ENCODE results near the gene SLC14A1. TPM values are rescaled to one million over a fixed set of nuclear protein-coding genes. Genes with fewer than 3 reads are reported as not detected.
A peak's percentile ranks its signal among the peaks of the same experiment; 100 is the strongest.

The SLC14A1 gene
- total and polyA plus RNA-seq, 2 of the 4 experiments (the other 2 are of a cell fraction), result 20.5 to 31.9 TPM

DNA sequence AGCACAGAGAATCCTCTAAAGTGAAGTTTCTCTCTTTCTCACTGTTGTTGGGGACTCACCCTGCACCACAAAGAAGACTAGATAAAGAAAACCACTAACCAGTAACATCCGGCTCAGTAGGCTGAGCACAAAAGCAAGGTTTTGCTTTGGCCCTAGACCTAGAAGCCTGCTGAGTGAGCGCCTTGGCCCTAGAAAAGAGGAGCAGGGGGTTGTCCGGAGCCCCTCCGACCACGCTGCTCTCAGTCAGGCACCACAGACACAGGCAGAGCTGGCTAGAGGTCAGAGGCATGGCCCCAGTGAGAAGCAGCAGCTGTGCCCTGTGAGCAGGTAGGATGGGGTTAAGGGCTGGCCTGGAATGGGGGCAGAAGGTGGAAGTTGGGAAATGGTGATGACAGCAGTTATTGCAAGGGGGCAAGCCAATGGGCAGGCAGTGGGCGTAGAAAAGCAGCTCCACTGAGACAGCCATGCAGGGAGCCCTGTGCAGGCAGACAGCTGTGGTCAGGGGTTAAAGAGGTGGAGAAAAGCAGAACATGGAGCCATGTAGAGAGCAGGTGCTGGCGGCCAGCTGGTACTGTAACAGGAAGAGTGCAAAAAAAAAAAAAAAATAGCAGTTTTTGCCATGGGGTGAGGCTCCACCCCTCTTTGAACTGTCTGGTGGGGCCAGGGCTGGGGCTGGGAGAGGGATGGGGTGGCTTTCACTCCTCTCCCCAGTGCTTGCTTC, 36.9 kb upstream of the SLC14A1 start:
- intact Hi-C loops (cut with micrococcal nuclease), result no loop called here
- no peak for DNase-seq
- TF ChIP-seq, protein P1, sequence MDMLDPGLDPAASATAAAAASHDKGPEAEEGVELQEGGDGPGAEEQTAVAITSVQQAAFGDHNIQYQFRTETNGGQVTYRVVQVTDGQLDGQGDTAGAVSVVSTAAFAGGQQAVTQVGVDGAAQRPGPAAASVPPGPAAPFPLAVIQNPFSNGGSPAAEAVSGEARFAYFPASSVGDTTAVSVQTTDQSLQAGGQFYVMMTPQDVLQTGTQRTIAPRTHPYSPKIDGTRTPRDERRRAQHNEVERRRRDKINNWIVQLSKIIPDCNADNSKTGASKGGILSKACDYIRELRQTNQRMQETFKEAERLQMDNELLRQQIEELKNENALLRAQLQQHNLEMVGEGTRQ (IDR thresholded peaks at IDR 0.05; ENCODE audit: low read depth, low read length), result no peak
- TF ChIP-seq, protein P2, sequence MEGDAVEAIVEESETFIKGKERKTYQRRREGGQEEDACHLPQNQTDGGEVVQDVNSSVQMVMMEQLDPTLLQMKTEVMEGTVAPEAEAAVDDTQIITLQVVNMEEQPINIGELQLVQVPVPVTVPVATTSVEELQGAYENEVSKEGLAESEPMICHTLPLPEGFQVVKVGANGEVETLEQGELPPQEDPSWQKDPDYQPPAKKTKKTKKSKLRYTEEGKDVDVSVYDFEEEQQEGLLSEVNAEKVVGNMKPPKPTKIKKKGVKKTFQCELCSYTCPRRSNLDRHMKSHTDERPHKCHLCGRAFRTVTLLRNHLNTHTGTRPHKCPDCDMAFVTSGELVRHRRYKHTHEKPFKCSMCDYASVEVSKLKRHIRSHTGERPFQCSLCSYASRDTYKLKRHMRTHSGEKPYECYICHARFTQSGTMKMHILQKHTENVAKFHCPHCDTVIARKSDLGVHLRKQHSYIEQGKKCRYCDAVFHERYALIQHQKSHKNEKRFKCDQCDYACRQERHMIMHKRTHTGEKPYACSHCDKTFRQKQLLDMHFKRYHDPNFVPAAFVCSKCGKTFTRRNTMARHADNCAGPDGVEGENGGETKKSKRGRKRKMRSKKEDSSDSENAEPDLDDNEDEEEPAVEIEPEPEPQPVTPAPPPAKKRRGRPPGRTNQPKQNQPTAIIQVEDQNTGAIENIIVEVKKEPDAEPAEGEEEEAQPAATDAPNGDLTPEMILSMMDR (conservative IDR thresholded peaks at IDR 0.05; ENCODE audit: low read depth, low read length), result no peak
- no peak for TF ChIP-seq CHD1 (IDR thresholded peaks at IDR 0.05; ENCODE audit: low read depth, low read length)
- TF ChIP-seq MAZ (IDR thresholded peaks at IDR 0.05; ENCODE audit: borderline replicate concordance, low read depth, low read length), result no peak
- no peak for TF ChIP-seq RAD21 (IDR thresholded peaks at IDR 0.05; ENCODE audit: low read length)
- TF ChIP-seq RCOR1 (IDR thresholded peaks at IDR 0.05; ENCODE audit: insufficient replicate concordance, low read length), result no peak
- TF ChIP-seq BHLHE40 (IDR thresholded peaks at IDR 0.05; ENCODE audit: low read depth, low read length), result no peak
- TF ChIP-seq POLR2A (IDR thresholded peaks at IDR 0.05; ENCODE audit: low read depth, low read length), result no peak
- no peak for TF ChIP-seq ELK1 (IDR thresholded peaks at IDR 0.05; ENCODE audit: borderline replicate concordance, low read depth, low read length)
- no peak for TF ChIP-seq NFE2L2 (IDR thresholded peaks at IDR 0.05; ENCODE audit: low read depth, low read length)
- TF ChIP-seq CEBPB (IDR thresholded peaks at IDR 0.05; ENCODE audit: low read depth, low read length), result no peak
- no peak for TF ChIP-seq RFX5 (IDR thresholded peaks at IDR 0.05; ENCODE audit: low read depth, low read length)
- no peak for TF ChIP-seq SMC3 (IDR thresholded peaks at IDR 0.05; ENCODE audit: low read depth, low read length)
- TF ChIP-seq MXI1 (IDR thresholded peaks at IDR 0.05; ENCODE audit: borderline replicate concordance, low read depth, low read length), result no peak
- no peak for TF ChIP-seq MAFK (IDR thresholded peaks at IDR 0.05; ENCODE audit: low read depth, low read length)

More for the DNA sequence above, 36.9 kb upstream of the SLC14A1 start:
- no peak overlapping the region; a peak in 1 of 4 replicates for H4K8ac ChIP-seq (ENCODE audit: low read depth in 2 of 2, low read length in 2 of 2)
- H3K9ac ChIP-seq (ENCODE audit: low read depth, low read length), result no peak overlapping the region
- H2AK9ac ChIP-seq (replicated peaks; ENCODE audit: low read depth, low read length, poor library complexity), result no peak overlapping the region
- H2BK15ac ChIP-seq (ENCODE audit: low read depth, low read length), result no peak overlapping the region
- H3K27ac ChIP-seq (ENCODE audit: insufficient read depth, low read length), result no peak overlapping the region
- 92% methylated on average over 4 of the region's 7 CpGs; no CpG with 5 or more reads in 1 of the 2 experiments for WGBS, 2 experiments (ENCODE audit: extremely low coverage in 2 of 2, insufficient read length in 1 of 2)
- in situ Hi-C loops (cut with MboI; ENCODE audit: low sequenced_read_pairs) (no loop called here), dilution Hi-C loops (cut with HindIII; ENCODE audit: low sequenced_read_pairs, unreplicated experiment) (no loop called here)
- no peak overlapping the region for H3K4me3 ChIP-seq (ENCODE audit: insufficient read depth, low read depth, low read length)
- H3K9me3 ChIP-seq (ENCODE audit: control insufficient read depth, insufficient read depth, low read length), result no peaks in the 10 kb centered on the region
- peaks cover 3% of the 10 kb centered on the region; the same call in 1 of the 2 replicates for H3K9me1 ChIP-seq (ENCODE audit: insufficient read depth, low read length)
- H3K18ac ChIP-seq (ENCODE audit: low read depth, low read length), result no peak overlapping the region
- H3K27me3 ChIP-seq (ENCODE audit: control insufficient read depth, insufficient read depth, low read length), result no peaks in the 10 kb centered on the region
- no peak overlapping the region for H2BK5ac ChIP-seq (ENCODE audit: low read depth, low read length, poor library complexity, severe bottlenecking)
- no peak overlapping the region for H3K23ac ChIP-seq (ENCODE audit: low read depth, low read length)
- CTCF ChIA-PET, result interaction anchor here (0.9 to 3.2 kb wide), 2 partner anchors 193 to 223 kb away, joined by 3 to 15 read pairs; no protein-coding TSS in a partner anchor
- no peaks in the 10 kb centered on the region for H4K20me1 ChIP-seq (ENCODE audit: insufficient read depth, low read length)
- no TSS peak for BruUV-seq (replicated peaks)
- no peak for ATAC-seq (ENCODE audit: low read depth)
- no peak overlapping the region for H2BK20ac ChIP-seq (ENCODE audit: low read depth, low read length)
- no peak overlapping the region for H2BK120ac ChIP-seq (ENCODE audit: low read depth, low read length)
- no peak overlapping the region for H3K4me2 ChIP-seq (ENCODE audit: low read depth, low read length)
- H2AFZ ChIP-seq (replicated peaks; ENCODE audit: low read length, poor library complexity), result no peak overlapping the region
- H4K5ac ChIP-seq (ENCODE audit: low read depth, low read length), result no peak overlapping the region; the same call in 1 of the 2 replicates
- POLR2A ChIA-PET (ENCODE audit: unreplicated experiment), result no interaction called here
- no peak overlapping the region for H3K56ac ChIP-seq (ENCODE audit: extremely low read depth, insufficient read depth, low read length)
- H3K79me1 ChIP-seq (ENCODE audit: low read depth in 1 of 2, low read length in 2 of 2), result no peaks in the 10 kb centered on the region
- H4K91ac ChIP-seq (ENCODE audit: insufficient read depth, low read depth, low read length), result no peak overlapping the region; the same call in 1 of the 2 replicates
- H3K4ac ChIP-seq (ENCODE audit: low read depth, low read length), result no peak overlapping the region
- H3K14ac ChIP-seq (replicated peaks; ENCODE audit: low read depth, low read length), result 0 out of 2 replicates have a peak overlapping the region, but pooled peaks have one; percentile 7
- no peak overlapping the region for H2AK5ac ChIP-seq (ENCODE audit: low read depth, low read length)
- no peaks in the 10 kb centered on the region for H3K36me3 ChIP-seq (ENCODE audit: control insufficient read depth, insufficient read depth, low read length)
- peaks cover 27% of the 10 kb centered on the region for H3K4me1 ChIP-seq (ENCODE audit: control insufficient read depth, insufficient read depth, low read length)
